Measurements from ENCODE around the gene XIRP2. TPM values are rescaled to one million over a fixed set of nuclear protein-coding genes. Genes with fewer than 3 reads are reported as not detected.

Gene XIRP2
- total RNA-seq, 2 experiments from 2014 or later = not detected

DNA sequence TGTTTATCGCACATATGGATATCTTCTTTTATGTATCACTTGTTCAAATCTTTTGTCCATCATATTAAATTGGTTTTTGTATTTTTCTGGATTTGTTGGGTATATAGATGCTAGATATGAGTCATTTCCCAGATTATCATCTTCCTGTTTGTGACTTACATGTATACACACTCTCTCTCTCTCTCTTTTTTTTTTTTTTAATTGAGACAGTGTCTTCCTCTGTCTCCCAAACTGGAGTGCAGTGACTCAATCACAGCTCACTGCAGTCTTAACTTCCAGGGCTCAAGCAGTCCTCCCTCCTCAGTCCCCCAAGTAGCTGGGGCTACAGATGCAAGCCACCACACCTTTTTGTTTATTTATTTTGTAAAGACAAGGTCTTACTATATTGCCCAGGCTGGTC lies 43.8 kb downstream of the XIRP2 start:
- Histone ChIP-seq H3K4me3 (ENCODE audit: low read length) (no peak overlapping the region), H3K36me3 (ENCODE audit: insufficient read depth, low read length) (no peaks in the 10 kb centered on the region), H3K27ac (ENCODE audit: low read depth in 1 of 2, low read length in 2 of 2) (no peak overlapping the region), H3K27me3 (ENCODE audit: control insufficient read depth in 1 of 2, insufficient read depth in 2 of 2, low read length in 2 of 2) (no peaks in the 10 kb centered on the region), H3K9me3 (ENCODE audit: control insufficient read depth in 1 of 2, insufficient read depth in 1 of 2, low read length in 2 of 2) (peaks cover 0 to 10% of the 10 kb centered on the region in 2 experiments), H3K4me1 (ENCODE audit: insufficient read depth, low read length) (no peaks in the 10 kb centered on the region)
- no peaks in the 10 kb centered on the region for H3K36me3 Mint-ChIP-seq (ENCODE audit: low read depth)
- H3K4me3 Mint-ChIP-seq = no peak overlapping the region
- no peaks in the 10 kb centered on the region for H3K4me1 Mint-ChIP-seq (ENCODE audit: low read depth)
- POLR2A ChIA-PET = no interaction called here
- CTCF ChIA-PET = no interaction called here
- H3K27ac Mint-ChIP-seq = no peak overlapping the region
- TF ChIP-seq, protein P1, sequence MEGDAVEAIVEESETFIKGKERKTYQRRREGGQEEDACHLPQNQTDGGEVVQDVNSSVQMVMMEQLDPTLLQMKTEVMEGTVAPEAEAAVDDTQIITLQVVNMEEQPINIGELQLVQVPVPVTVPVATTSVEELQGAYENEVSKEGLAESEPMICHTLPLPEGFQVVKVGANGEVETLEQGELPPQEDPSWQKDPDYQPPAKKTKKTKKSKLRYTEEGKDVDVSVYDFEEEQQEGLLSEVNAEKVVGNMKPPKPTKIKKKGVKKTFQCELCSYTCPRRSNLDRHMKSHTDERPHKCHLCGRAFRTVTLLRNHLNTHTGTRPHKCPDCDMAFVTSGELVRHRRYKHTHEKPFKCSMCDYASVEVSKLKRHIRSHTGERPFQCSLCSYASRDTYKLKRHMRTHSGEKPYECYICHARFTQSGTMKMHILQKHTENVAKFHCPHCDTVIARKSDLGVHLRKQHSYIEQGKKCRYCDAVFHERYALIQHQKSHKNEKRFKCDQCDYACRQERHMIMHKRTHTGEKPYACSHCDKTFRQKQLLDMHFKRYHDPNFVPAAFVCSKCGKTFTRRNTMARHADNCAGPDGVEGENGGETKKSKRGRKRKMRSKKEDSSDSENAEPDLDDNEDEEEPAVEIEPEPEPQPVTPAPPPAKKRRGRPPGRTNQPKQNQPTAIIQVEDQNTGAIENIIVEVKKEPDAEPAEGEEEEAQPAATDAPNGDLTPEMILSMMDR (IDR thresholded peaks at IDR 0.05) = no peak
- peaks cover 2% of the 10 kb centered on the region for H3K9me3 Mint-ChIP-seq
- ATAC-seq (ENCODE audit: poor library complexity) (no peak), DNase-seq (no peak)
- intact Hi-C loops (cut with DNase I, micrococcal nuclease) = no loop called here
- no peaks in the 10 kb centered on the region for H3K27me3 Mint-ChIP-seq

DNA sequence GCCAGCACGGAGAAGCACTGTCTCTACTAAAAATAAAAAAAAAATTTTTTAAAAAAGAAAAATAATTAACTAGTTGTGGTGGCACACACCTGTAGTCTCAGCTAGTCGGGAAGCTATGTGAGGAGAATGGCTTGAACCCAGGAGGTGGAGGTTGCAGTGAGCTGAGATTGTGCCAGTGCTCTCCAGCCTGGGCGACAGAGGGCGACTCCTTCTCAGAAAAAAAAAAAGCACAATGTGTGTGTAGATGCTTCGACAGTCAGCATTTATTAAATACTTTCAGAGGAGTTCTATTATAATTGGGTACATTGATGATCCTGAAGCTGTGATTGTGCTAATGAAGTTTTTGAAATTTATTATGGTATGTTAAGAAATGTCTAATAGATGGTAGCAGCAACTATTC lies 46.5 kb downstream of the XIRP2 start:
- Histone ChIP-seq H3K27me3 (ENCODE audit: control insufficient read depth in 1 of 2, insufficient read depth in 2 of 2, low read length in 2 of 2) (no peaks in the 10 kb centered on the region), H3K27ac (ENCODE audit: low read depth in 1 of 2, low read length in 2 of 2) (no peak overlapping the region), H3K4me3 (ENCODE audit: low read length) (no peak overlapping the region), H3K9me3 (ENCODE audit: control insufficient read depth in 1 of 2, insufficient read depth in 1 of 2, low read length in 2 of 2) (peaks cover 0 to 10% of the 10 kb centered on the region in 2 experiments), H3K36me3 (ENCODE audit: insufficient read depth, low read length) (no peaks in the 10 kb centered on the region), H3K4me1 (ENCODE audit: insufficient read depth, low read length) (no peaks in the 10 kb centered on the region)
- Mint-ChIP-seq H3K27me3 (no peaks in the 10 kb centered on the region), H3K27ac (no peak overlapping the region), H3K4me3 (no peak overlapping the region), H3K9me3 (peaks cover 2% of the 10 kb centered on the region), H3K4me1 (ENCODE audit: low read depth) (no peaks in the 10 kb centered on the region), H3K36me3 (ENCODE audit: low read depth) (no peaks in the 10 kb centered on the region)
- DNase-seq = no peak
- ATAC-seq (ENCODE audit: poor library complexity) = no peak
- CTCF ChIA-PET = no interaction called here
- POLR2A ChIA-PET = no interaction called here
- TF ChIP-seq, protein P1 (IDR thresholded peaks at IDR 0.05) = no peak
- intact Hi-C loops (cut with DNase I, micrococcal nuclease) = no loop called here

- Mint-ChIP-seq H3K27ac (no peak overlapping the region), H3K9me3 (peaks cover 3% of the 10 kb centered on the region), H3K4me1 (ENCODE audit: low read depth) (no peaks in the 10 kb centered on the region), H3K36me3 (ENCODE audit: low read depth) (no peaks in the 10 kb centered on the region), H3K27me3 (no peaks in the 10 kb centered on the region), H3K4me3 (no peak overlapping the region)
- H3K9me3 ChIP-seq (ENCODE audit: control insufficient read depth in 1 of 2, insufficient read depth in 1 of 2, low read length in 2 of 2) = peaks cover 0 to 5% of the 10 kb centered on the region in 2 experiments
- intact Hi-C loops (cut with DNase I, micrococcal nuclease) = no loop called here
- no peaks in the 10 kb centered on the region for H3K27me3 ChIP-seq (ENCODE audit: control insufficient read depth in 1 of 2, insufficient read depth in 2 of 2, low read length in 2 of 2)
- DNase-seq = no peak
- H3K4me1 ChIP-seq (ENCODE audit: insufficient read depth, low read length) = no peaks in the 10 kb centered on the region
- ChIA-PET POLR2A (no interaction called here), CTCF (no interaction called here)
- no peak overlapping the region for H3K27ac ChIP-seq (ENCODE audit: low read depth in 1 of 2, low read length in 2 of 2)
- H3K4me3 ChIP-seq (ENCODE audit: low read length) = no peak overlapping the region
- ATAC-seq (ENCODE audit: poor library complexity) = no peak
- no peaks in the 10 kb centered on the region for H3K36me3 ChIP-seq (ENCODE audit: insufficient read depth, low read length)
- TF ChIP-seq, protein P1 (IDR thresholded peaks at IDR 0.05) = no peak
Measured at GRCh38 chr2:166942377-166942776, 54.1 kb downstream of the XIRP2 start.

All from CD4-positive, alpha-beta T cell (primary cell).